Thymus (tissue), 11 donors: ENCODE measurements around the gene ST6GALNAC2. TPM values are rescaled to one million over a fixed set of nuclear protein-coding genes. Genes with fewer than 3 reads are reported as not detected.
"Not testable (repeated sequence)": the region's sequence is repeated elsewhere in the genome, so short reads cannot be mapped to it uniquely, and the experiment has no call there.

ENCODE experiments used
- DNase-seq, 9 donors: peaks; one replicate each; pipeline ENCODE4 v3.0.0-alpha.2; 2013; ENCODE audit warnings: low spot score in 9 of 9, low read depth in 6 of 9, missing footprints in 1 of 9
- H3K27ac ChIP-seq, 2 donors: one replicate each; pipeline ENCODE4 v1.5.1; 2013; ENCODE audit warnings: control low read depth in 1 of 2, low read depth in 1 of 2, low read length in 1 of 2, mild to moderate bottlenecking in 1 of 2, moderate library complexity in 1 of 2
- H3K27me3 ChIP-seq, 2 donors: one replicate each; pipeline ENCODE4 v1.5.1; 2013; ENCODE audit warnings: low read length in 1 of 2; ENCODE audit not compliant: control insufficient read depth in 2 of 2, insufficient read depth in 1 of 2
- H3K36me3 ChIP-seq, 2 donors: one replicate each; pipeline ENCODE4 v1.5.1; 2013; ENCODE audit warnings: low read length in 1 of 2, mild to moderate bottlenecking in 1 of 2, moderate library complexity in 1 of 2; ENCODE audit not compliant: control insufficient read depth in 2 of 2, insufficient read depth in 2 of 2
- H3K4me1 ChIP-seq, 2 donors: one replicate each; pipeline ENCODE4 v1.5.1; 2013; ENCODE audit warnings: low read length in 2 of 2; ENCODE audit not compliant: control insufficient read depth in 2 of 2, insufficient read depth in 2 of 2
- H3K4me3 ChIP-seq, 2 donors: one replicate each; pipeline ENCODE4 v1.5.1; 2013; ENCODE audit warnings: low read length in 2 of 2, control low read depth in 1 of 2, mild to moderate bottlenecking in 1 of 2
- H3K9me3 ChIP-seq, 2 donors: one replicate each; pipeline ENCODE4 v1.5.1; 2013; ENCODE audit warnings: low read length in 1 of 2, mild to moderate bottlenecking in 1 of 2; ENCODE audit not compliant: control insufficient read depth in 2 of 2, insufficient read depth in 1 of 2
- WGBS: extraction: QIAGEN DNeasy Blood & Tissue Kit; methylation state at CpG from one replicate; pipeline ENCODE4 v1.1.7; 2013; 5-methylcytosine and 5-hydroxymethylcytosine counted together
- polyA plus RNA-seq: library from polyadenylated mRNA; stranded (reverse); fragments of 200-250 nt; gene quantifications from one replicate; pipeline ENCODE4 v1.2.3, GENCODE V29; 2013
- total RNA-seq: library from RNA; stranded (reverse); fragments of 120-200 nt; gene quantifications from one replicate; pipeline ENCODE4 v1.2.4, GENCODE V29; 2013
- donor health status: healthy.

The ST6GALNAC2 gene
- total and polyA plus RNA-seq, 2 donors = 0.76 to 4.3 TPM

- DNase-seq = no peak
- no peaks in the 10 kb centered on the region for H3K27me3 ChIP-seq
- no peaks in the 10 kb centered on the region for H3K9me3 ChIP-seq
- peaks cover 29 to 59% of the 10 kb centered on the region in 2 donors for H3K36me3 ChIP-seq
- H3K4me1 ChIP-seq = peaks cover 15 to 28% of the 10 kb centered on the region in 2 donors
- WGBS = 85% methylated on average over 7 of the region's 7 CpGs
- H3K4me3 ChIP-seq = no peak overlapping the region
- H3K27ac ChIP-seq = no peak overlapping the region
These were observed 24.3 kb downstream of the ST6GALNAC2 start for GRCh38 chr17:76561332-76561731.

- no peak for DNase-seq
- H3K9me3 ChIP-seq = no peaks in the 10 kb centered on the region
- H3K36me3 ChIP-seq = peaks cover 26 to 54% of the 10 kb centered on the region in 2 donors
- whole genome bisulfite sequencing = 96% methylated on average over 6 of the region's 6 CpGs
- H3K27ac ChIP-seq = no peak overlapping the region
- H3K27me3 ChIP-seq = no peaks in the 10 kb centered on the region
- no peak overlapping the region for H3K4me3 ChIP-seq
- peaks cover 15 to 28% of the 10 kb centered on the region in 2 donors for H3K4me1 ChIP-seq
These were observed 24.8 kb downstream of the ST6GALNAC2 start for GRCh38 chr17:76560877-76561221.

GRCh38 chr17:76560036-76560876 is 25.4 kb downstream of the ST6GALNAC2 start:
- Histone ChIP-seq H3K4me1 (peaks cover 15 to 28% of the 10 kb centered on the region in 2 donors), H3K9me3 (no peaks in the 10 kb centered on the region), H3K27ac (no peak overlapping the region), H3K36me3 (peaks cover 20 to 48% of the 10 kb centered on the region in 2 donors), H3K4me3 (no peak overlapping the region), H3K27me3 (no peaks in the 10 kb centered on the region)
- no peak for DNase-seq
- WGBS = 92% methylated on average over 10 of the region's 10 CpGs

GRCh38 chr17:76559460-76559859 is 26.2 kb downstream of the ST6GALNAC2 start:
- peaks cover 18 to 41% of the 10 kb centered on the region in 2 donors for H3K36me3 ChIP-seq
- not testable (repeated sequence) for H3K27ac ChIP-seq, H3K4me3 ChIP-seq, H3K27me3 ChIP-seq, DNase-seq, H3K9me3 ChIP-seq
- 97% methylated on average over 7 of the region's 7 CpGs for WGBS
- H3K4me1 ChIP-seq = peaks cover 15 to 28% of the 10 kb centered on the region in 2 donors

GRCh38 chr17:76558198-76559095 is 27.2 kb downstream of the ST6GALNAC2 start:
- H3K4me3 ChIP-seq = peak overlapping the region; percentile 77 to 86
- H3K9me3 ChIP-seq = no peaks in the 10 kb centered on the region
- peak in 2 of 9 donors; percentile 23 to 41 for DNase-seq
- H3K4me1 ChIP-seq = peaks cover 15 to 31% of the 10 kb centered on the region in 2 donors
- peak overlapping the region; percentile 71 to 92 for H3K27ac ChIP-seq
- 2% methylated on average over 14 of the region's 14 CpGs for WGBS
- H3K27me3 ChIP-seq = no peaks in the 10 kb centered on the region
- H3K36me3 ChIP-seq = peaks cover 23 to 38% of the 10 kb centered on the region in 2 donors

GRCh38 chr17:76557368-76558197 is 28.1 kb downstream of the ST6GALNAC2 start:
- Histone ChIP-seq H3K27ac (peak overlapping the region; percentile 83 to 92), H3K4me3 (peak overlapping the region; percentile 77 to 86), H3K9me3 (no peaks in the 10 kb centered on the region), H3K27me3 (no peaks in the 10 kb centered on the region), H3K36me3 (peaks cover 23 to 31% of the 10 kb centered on the region in 2 donors), H3K4me1 (peaks cover 15 to 31% of the 10 kb centered on the region in 2 donors)
- WGBS = under 1% methylated on average over 55 of the region's 55 CpGs
- DNase-seq = peak; percentile 88 to 98 (median 93)

GRCh38 chr17:76556765-76557367 is 28.8 kb downstream of the ST6GALNAC2 start:
- H3K27me3 ChIP-seq = no peaks in the 10 kb centered on the region
- DNase-seq = peak in 1 of 9 donors; percentile 43
- H3K9me3 ChIP-seq = no peaks in the 10 kb centered on the region
- WGBS = 39% methylated on average over 30 of the region's 30 CpGs
- H3K36me3 ChIP-seq = peaks cover 20 to 25% of the 10 kb centered on the region in 2 donors
- peaks cover 15 to 28% of the 10 kb centered on the region in 2 donors for H3K4me1 ChIP-seq
- H3K4me3 ChIP-seq = peak overlapping the region; percentile 77 to 86
- H3K27ac ChIP-seq = peak overlapping the region; percentile 83 to 92

- no peak overlapping the region for H3K4me3 ChIP-seq
- H3K36me3 ChIP-seq = peaks cover 1 to 5% of the 10 kb centered on the region in 2 donors
- no peak overlapping the region for H3K27ac ChIP-seq
- no peak for DNase-seq
- no peaks in the 10 kb centered on the region for H3K27me3 ChIP-seq
- no peaks in the 10 kb centered on the region for H3K9me3 ChIP-seq
- H3K4me1 ChIP-seq = peaks cover 13 to 21% of the 10 kb centered on the region in 2 donors
- WGBS = 87% methylated on average over 6 of the region's 6 CpGs
These were observed 31.5 kb downstream of the ST6GALNAC2 start for GRCh38 chr17:76554131-76554530.
